H1 (cell line): Measurements from ENCODE around the gene SULF2. TPM values are rescaled to one million over a fixed set of nuclear protein-coding genes. Genes with fewer than 3 reads are reported as not detected.

Experiments used
- CTCF ChIA-PET: fragments of 300-600 bp; sonication (Branson Sonifier 250); formaldehyde crosslinking; loops from one replicate; lab custom pipeline; 2021; ENCODE audit not compliant: partially characterized antibody; lab: Charles Lee
- POLR2A ChIA-PET: fragments of 300-600 bp; sonication (Branson Sonifier 250); formaldehyde crosslinking; loops from one replicate; lab custom pipeline; 2021; ENCODE audit warnings: inconsistent platforms; ENCODE audit not compliant: partially characterized antibody; lab: Charles Lee
- DNase-seq, 2 experiments: peaks; one replicate each; pipeline versions ENCODE4 v3.0.0 to v3.0.0-alpha.2; 2010 to 2022; ENCODE audit warnings: low spot score in 2 of 2, low read depth in 1 of 2, mixed read lengths in 1 of 2
- FAIRE-seq: peaks from 2 replicates; lab custom pipeline; 2011; peaks lifted over from hg19 to GRCh38; lab: Jason Lieb, UNC
- H2AFZ ChIP-seq: 2 replicates; pipeline ENCODE4 v1.8.1; 2012; ENCODE audit warnings: low read length, inconsistent platforms
- H2AK5ac ChIP-seq: 2 replicates; pipeline ENCODE4 v1.6.1; 2013; ENCODE audit warnings: low read depth, low read length
- H2BK120ac ChIP-seq: replicated peaks from 2 replicates; pipeline ENCODE3; 2013; ENCODE audit warnings: low read depth, low read length, inconsistent platforms
- H2BK12ac ChIP-seq: 2 replicates; pipeline ENCODE4 v1.6.1; 2013; ENCODE audit warnings: low read depth, low read length
- H2BK15ac ChIP-seq: 2 replicates; pipeline ENCODE4 v1.6.1; 2013; ENCODE audit warnings: low read length
- H2BK20ac ChIP-seq: 2 replicates; pipeline ENCODE4 v1.6.1; 2013; ENCODE audit warnings: low read length
- H2BK5ac ChIP-seq: 2 replicates; pipeline ENCODE4 v1.6.1; 2013; ENCODE audit warnings: low read depth, low read length
- H3K14ac ChIP-seq: 2 replicates; pipeline ENCODE4 v1.6.1; 2013; ENCODE audit warnings: inconsistent platforms; ENCODE audit not compliant: insufficient read length
- H3K18ac ChIP-seq: 2 replicates; pipeline ENCODE4 v1.6.1; 2013; ENCODE audit warnings: low read length; ENCODE audit errors: extremely low read depth
- H3K23ac ChIP-seq: 2 replicates; pipeline ENCODE4 v1.6.1; 2013; ENCODE audit warnings: inconsistent platforms; ENCODE audit not compliant: insufficient read length
- H3K23me2 ChIP-seq: 2 replicates; pipeline ENCODE4 v1.6.1; 2013; ENCODE audit warnings: low read depth, low read length
- H3K27ac ChIP-seq: 2 replicates; pipeline ENCODE4 v1.6.1; 2011; ENCODE audit warnings: low read depth, low read length, inconsistent platforms
- H3K27me3 ChIP-seq, 4 experiments: replicated peaks in 1 of 4; 1 replicate in 1 of 4; 2 replicates in 3 of 4; pipeline versions ENCODE4 v1.6.1 to v1.8.1; 2011 to 2013; ENCODE audit warnings: low read length in 3 of 4, mild to moderate bottlenecking in 3 of 4, inconsistent platforms in 2 of 4, mixed read lengths in 2 of 4, moderate library complexity in 1 of 4; ENCODE audit not compliant: control insufficient read depth in 3 of 4, insufficient read depth in 3 of 4; ENCODE audit errors: extremely low read depth in 1 of 4
- H3K36me3 ChIP-seq, 4 experiments: 2 replicates each; pipeline versions ENCODE4 v1.6.1 to v1.8.1; 2011 to 2013; ENCODE audit warnings: mild to moderate bottlenecking in 4 of 4, low read length in 3 of 4, moderate library complexity in 2 of 4, control low read depth in 1 of 4, inconsistent platforms in 1 of 4; ENCODE audit not compliant: insufficient read depth in 4 of 4, control insufficient read depth in 2 of 4
- H3K4ac ChIP-seq: replicated peaks from 2 replicates; pipeline ENCODE3; 2013; ENCODE audit warnings: low read length, low read depth, mixed read lengths, inconsistent platforms; ENCODE audit not compliant: insufficient read length
- H3K4me1 ChIP-seq, 4 experiments: replicated peaks in 1 of 4; 1 replicate in 1 of 4; 2 replicates in 3 of 4; pipeline versions ENCODE4 v1.6.1 to v1.8.1; 2011 to 2013; ENCODE audit warnings: low read length in 3 of 4, inconsistent platforms in 2 of 4, mixed read lengths in 1 of 4; ENCODE audit not compliant: insufficient read depth in 4 of 4, control insufficient read depth in 3 of 4
- H3K4me2 ChIP-seq, 2 experiments: 2 replicates each; pipeline versions ENCODE4 v1.6.1 to v1.8.1; 2011 to 2013; ENCODE audit warnings: low read depth in 2 of 2, low read length in 2 of 2, control low read depth in 1 of 2, inconsistent platforms in 1 of 2, mild to moderate bottlenecking in 1 of 2; ENCODE audit not compliant: insufficient read depth in 1 of 2
- H3K4me3 ChIP-seq, 4 experiments: fragments of 200-600, 300-600 bp in 1 of 4; sonication (generic), shearing (Covaris generic), sonication (Bioruptor Twin) in 1 of 4; 2 replicates each; pipeline versions ENCODE4 v1.5.1 to v1.8.1; 2011 to 2016; ENCODE audit warnings: low read length in 4 of 4, low read depth in 3 of 4, control low read depth in 2 of 4, inconsistent platforms in 2 of 4, mild to moderate bottlenecking in 2 of 4, mixed read lengths in 1 of 4, moderate library complexity in 1 of 4; ENCODE audit not compliant: insufficient read depth in 2 of 4; ENCODE audit errors: extremely low read depth in 1 of 4
- H3K56ac ChIP-seq: replicated peaks from 2 replicates; pipeline ENCODE3; 2013; ENCODE audit warnings: low read depth, mild to moderate bottlenecking, mixed read lengths, low read length, inconsistent platforms; ENCODE audit not compliant: insufficient read length
- H3K79me1 ChIP-seq: 2 replicates; pipeline ENCODE4 v1.6.1; 2013; ENCODE audit warnings: low read depth, low read length, control low read depth
- H3K79me2 ChIP-seq, 2 experiments: 2 replicates each; pipeline versions ENCODE4 v1.6.1 to v1.8.1; 2012 to 2013; ENCODE audit warnings: low read length in 2 of 2, mild to moderate bottlenecking in 2 of 2, inconsistent platforms in 1 of 2; ENCODE audit not compliant: insufficient read depth in 2 of 2, control insufficient read depth in 1 of 2
- H3K9ac ChIP-seq, 4 experiments: replicated peaks in 1 of 4; 1 replicate in 1 of 4; 2 replicates in 3 of 4; pipeline versions ENCODE4 v1.6.1 to v1.8.1; 2011 to 2013; ENCODE audit warnings: low read depth in 3 of 4, low read length in 3 of 4, control low read depth in 2 of 4, mild to moderate bottlenecking in 2 of 4, moderate library complexity in 2 of 4, inconsistent platforms in 1 of 4; ENCODE audit errors: extremely low read depth in 1 of 4
- H3K9me3 ChIP-seq, 2 experiments: 2 replicates each; pipeline versions ENCODE4 v1.6.1 to v1.8.1; 2012 to 2013; ENCODE audit warnings: mild to moderate bottlenecking in 2 of 2, moderate library complexity in 2 of 2, control low read depth in 1 of 2, inconsistent platforms in 1 of 2, low read depth in 1 of 2, low read length in 1 of 2, mixed read lengths in 1 of 2; ENCODE audit not compliant: insufficient read depth in 2 of 2
- H4K20me1 ChIP-seq, 2 experiments: replicated peaks in 1 of 2; 2 replicates each; pipeline versions ENCODE3 to v1.8.1; 2011 to 2013; ENCODE audit warnings: inconsistent platforms in 2 of 2, low read length in 2 of 2, mild to moderate bottlenecking in 1 of 2; ENCODE audit not compliant: insufficient read depth in 2 of 2, control insufficient read depth in 1 of 2
- H4K5ac ChIP-seq: 2 replicates; pipeline ENCODE4 v1.6.1; 2013; ENCODE audit warnings: low read length, low read depth, mixed read lengths, inconsistent platforms; ENCODE audit not compliant: insufficient read length
- H4K8ac ChIP-seq: 2 replicates; pipeline ENCODE4 v1.8.0; 2013; ENCODE audit warnings: mild to moderate bottlenecking, moderate library complexity, low read length, inconsistent platforms; ENCODE audit not compliant: insufficient read depth; ENCODE audit errors: extremely low read depth
- H4K91ac ChIP-seq: replicated peaks from 2 replicates; pipeline ENCODE3; 2013; ENCODE audit warnings: low read length, mixed read lengths, inconsistent platforms; ENCODE audit not compliant: insufficient read length
- BRCA1 ChIP-seq: IDR thresholded peaks from 2 replicates; pipeline ENCODE4 v1.6.1; 2012; ENCODE audit warnings: low read depth, low read length, improper control_type of control experiment
- CHD1 ChIP-seq: IDR thresholded peaks from 2 replicates; pipeline ENCODE4 v1.6.1; 2012; ENCODE audit warnings: low read depth, low read length, improper control_type of control experiment
- CHD2 ChIP-seq: IDR thresholded peaks from 2 replicates; pipeline ENCODE4 v1.6.1; 2012; ENCODE audit warnings: low read length, improper control_type of control experiment
- CTBP2 ChIP-seq: IDR thresholded peaks from 2 replicates; pipeline ENCODE4 v1.7.0; 2011; ENCODE audit warnings: borderline replicate concordance, mild to moderate bottlenecking, moderate library complexity, mixed read lengths, low read length; ENCODE audit not compliant: insufficient read depth, insufficient read length
- CTCF ChIP-seq, 3 experiments: IDR thresholded peaks; 1 replicate in 2 of 3; 2 replicates in 1 of 3; pipeline versions ENCODE4 v1.5.1 to v1.6.1; 2011; ENCODE audit warnings: low read length in 3 of 3, mild to moderate bottlenecking in 3 of 3, inconsistent platforms in 2 of 3, low read depth in 1 of 3, moderate library complexity in 1 of 3; ENCODE audit not compliant: insufficient read depth in 1 of 3; ENCODE audit errors: control extremely low read depth in 1 of 3
- EGR1 ChIP-seq: IDR thresholded peaks from 2 replicates; pipeline ENCODE4 v1.6.1; 2011; ENCODE audit warnings: low read depth, low read length, borderline replicate concordance
- FOSL1 ChIP-seq: IDR thresholded peaks from 2 replicates; pipeline ENCODE4 v1.6.1; 2011; ENCODE audit warnings: mild to moderate bottlenecking, low read depth, low read length, moderate library complexity; ENCODE audit not compliant: insufficient read depth
- MAFK ChIP-seq: IDR thresholded peaks from 2 replicates; pipeline ENCODE4 v1.6.1; 2012; ENCODE audit warnings: low read depth, mild to moderate bottlenecking, improper control_type of control experiment, low read length
- RBBP5 ChIP-seq: IDR thresholded peaks from 2 replicates; pipeline ENCODE4 v1.7.1; 2012; ENCODE audit warnings: low read depth, mild to moderate bottlenecking, inconsistent platforms, low read length, moderate library complexity, borderline replicate concordance
- SIX5 ChIP-seq: IDR thresholded peaks from 2 replicates; pipeline ENCODE4 v1.6.1; 2011; ENCODE audit warnings: mild to moderate bottlenecking, low read depth, low read length
- SP2 ChIP-seq: IDR thresholded peaks from 2 replicates; pipeline ENCODE4 v1.6.1; 2012; ENCODE audit warnings: mild to moderate bottlenecking, low read length, inconsistent platforms
- SP4 ChIP-seq: IDR thresholded peaks from 2 replicates; pipeline ENCODE4 v1.6.1; 2012; ENCODE audit warnings: low read length, inconsistent platforms
- WGBS, 2 experiments: shearing (Covaris generic) in 1 of 2; methylation state at CpG; one replicate each; pipeline versions ENCODE4 v1.1.6 to v1.1.7; 2013 to 2015; ENCODE audit warnings: low lambda C conversion rate in 2 of 2, mixed read lengths in 2 of 2, inconsistent platforms in 1 of 2, low coverage in 1 of 2, missing lambda C conversion rate in 1 of 2; ENCODE audit not compliant: insufficient replicate concordance in 2 of 2, insufficient coverage in 1 of 2, insufficient read length in 1 of 2; ENCODE audit errors: extremely low coverage in 1 of 2, missing lambda C conversion rate in 1 of 2; 5-methylcytosine and 5-hydroxymethylcytosine counted together
- polyA plus RNA-seq, 7 experiments: library from polyadenylated mRNA; depleted of rRNA in 3 of 7; stranded (reverse) in 5 of 7; unstranded in 2 of 7; fragments of >200 nt in 5 of 7; fragments of 200-250 nt in 2 of 7; gene quantifications; 1 replicate in 5 of 7; 2 replicates in 1 of 7; 4 replicates in 1 of 7; pipeline versions ENCODE4 v1.2.1 to v1.2.3, GENCODE V29; 2011 to 2013; ENCODE audit warnings: missing spikeins in 2 of 7, mixed read lengths in 2 of 7
- total RNA-seq: library from RNA; stranded (reverse); fragmentation: NEBNext Ultra II Directional; extraction: Animal tissue kit (Norgen Biotek cat#: 25700); gene quantifications from 2 replicates; pipeline ENCODE4 v1.2.1, GENCODE V29; 2021

Gene SULF2
- total and polyA plus RNA-seq, 2 of the 8 experiments (the other 6 are each of a cell fraction or from before 2014, with no cell fraction given) = 15.7 to 28.2 TPM

- Histone ChIP-seq H2BK20ac (no peak overlapping the region), H2BK120ac (no peak overlapping the region), H3K9me3 (0 out of 4 replicates have a peak, but pooled peaks cover 3% of the 10 kb centered on the region in 2 experiments), H3K4me1 (no peaks in the 10 kb centered on the region; a peak in 1 of 7 replicates), H2BK12ac (no peak overlapping the region), H3K4me3 (no peak overlapping the region), H4K5ac (no peak overlapping the region), H3K4ac (no peak overlapping the region), H4K8ac (no peak overlapping the region), H2AFZ (no peak overlapping the region), H4K91ac (no peak overlapping the region), H2BK5ac (no peak overlapping the region), H3K9ac (no peak overlapping the region), H2BK15ac (no peak overlapping the region), H3K27me3 (no peaks in the 10 kb centered on the region), H3K79me2 (no peaks in the 10 kb centered on the region), H2AK5ac (no peak overlapping the region), H3K23me2 (no peaks in the 10 kb centered on the region), H3K27ac (no peak overlapping the region), H4K20me1 (no peaks in the 10 kb centered on the region), H3K14ac (no peak overlapping the region), H3K79me1 (no peaks in the 10 kb centered on the region), H3K4me2 (no peak overlapping the region), H3K23ac (no peak overlapping the region), H3K56ac (no peak overlapping the region), H3K36me3 (no peaks in the 10 kb centered on the region; a peak in 2 of 8 replicates), H3K18ac (no peak overlapping the region)
- ChIA-PET POLR2A (no interaction called here), CTCF (interaction anchor here (0.9 to 1.5 kb wide), 7 partner anchors 47 to 894 kb away, joined by 3 to 5 read pairs (median 3); no protein-coding TSS in a partner anchor)
- FAIRE-seq = no peak
- TF ChIP-seq CTBP2 (no peak), BRCA1 (no peak), RBBP5 (no peak), CTCF (IDR thresholded peaks at IDR 0.05; ENCODE audit: control extremely low read depth in 1 of 3, insufficient read depth in 1 of 3, low read depth in 1 of 3, low read length in 3 of 3) (no peak), EGR1 (no peak), SIX5 (no peak), CHD1 (no peak), FOSL1 (no peak), SP2 (no peak), CHD2 (no peak), SP4 (no peak), MAFK (no peak)
- no peak for DNase-seq
- 84% methylated on average over 4 of the region's 7 CpGs; no CpG with 5 or more reads in 1 of the 2 experiments for WGBS, 2 experiments
Observed at GRCh38 chr20:47726632-47727031, 58.6 kb downstream of the SULF2 start.
